BE2C (cell line): ENCODE data around the gene PROM1.

Experiments
- DNase-seq: peaks from one replicate; pipeline ENCODE4 v3.0.0-alpha.2; 2020
- H3K27me3 ChIP-seq: fragments of 250-450 bp; sonication (Bioruptor Pico); 2 replicates; pipeline ENCODE4 v1.5.1; 2020; ENCODE audit warnings: mild to moderate bottlenecking
- H3K36me3 ChIP-seq: fragments of 250-450 bp; sonication (Bioruptor Pico); 2 replicates; pipeline ENCODE4 v1.5.1; 2020; ENCODE audit warnings: mild to moderate bottlenecking
- H3K4me1 ChIP-seq: fragments of 250-450 bp; sonication (Bioruptor Pico); 2 replicates; pipeline ENCODE4 v1.5.1; 2020
- H3K4me3 ChIP-seq: 2 replicates; pipeline ENCODE4 v1.5.1; 2011; ENCODE audit warnings: low read depth, low read length
- H3K9me3 ChIP-seq: fragments of 250-450 bp; sonication (Bioruptor Pico); 2 replicates; pipeline ENCODE4 v1.5.1; 2020
- CTCF ChIP-seq: IDR thresholded peaks from 2 replicates; pipeline ENCODE4 v1.5.1; 2012; ENCODE audit warnings: mild to moderate bottlenecking, low read depth, low read length

Gene PROM1

GRCh38 chr4:16025268-16025667 is 58.6 kb downstream of the PROM1 start:
- H3K4me1 ChIP-seq, result no peaks in the 10 kb centered on the region
- H3K27me3 ChIP-seq, result no peaks in the 10 kb centered on the region
- no peaks in the 10 kb centered on the region for H3K36me3 ChIP-seq
- H3K9me3 ChIP-seq, result no peaks in the 10 kb centered on the region
- DNase-seq, result no peak
- TF ChIP-seq CTCF, result no peak
- no peak overlapping the region for H3K4me3 ChIP-seq

GRCh38 chr4:16023776-16024408 is 59.9 kb downstream of the PROM1 start:
- Histone ChIP-seq H3K4me3 (no peak overlapping the region), H3K36me3 (no peaks in the 10 kb centered on the region), H3K9me3 (no peaks in the 10 kb centered on the region), H3K4me1 (no peaks in the 10 kb centered on the region), H3K27me3 (no peaks in the 10 kb centered on the region)
- DNase-seq, result no peak
- TF ChIP-seq CTCF, result no peak

GRCh38 chr4:16021804-16022560 is 61.8 kb downstream of the PROM1 start:
- no peak overlapping the region for H3K4me3 ChIP-seq
- H3K27me3 ChIP-seq, result no peaks in the 10 kb centered on the region
- no peaks in the 10 kb centered on the region for H3K9me3 ChIP-seq
- no peak for DNase-seq
- no peaks in the 10 kb centered on the region for H3K4me1 ChIP-seq
- H3K36me3 ChIP-seq, result no peaks in the 10 kb centered on the region
- TF ChIP-seq CTCF, result no peak

DNA sequence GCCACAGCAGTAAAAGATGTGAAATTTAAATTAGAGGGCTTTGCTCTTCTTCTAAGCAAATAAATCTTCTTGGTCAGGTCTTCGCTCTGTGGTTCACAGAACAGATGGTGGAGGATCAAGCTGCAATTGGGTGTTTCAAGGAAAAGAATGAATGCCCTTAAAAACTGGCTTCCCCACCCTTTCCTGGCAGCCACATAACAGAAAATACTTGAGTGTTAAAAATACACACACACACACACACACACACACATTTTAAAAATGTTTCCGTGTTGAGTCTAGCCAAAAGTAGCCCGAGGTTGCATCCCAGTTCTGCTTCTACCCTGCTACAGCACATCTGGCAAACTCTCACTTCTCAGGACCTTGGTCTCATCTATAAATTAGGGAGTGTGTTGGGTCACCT is 64.2 kb downstream of the PROM1 start:
- Histone ChIP-seq H3K27me3 (no peaks in the 10 kb centered on the region), H3K4me1 (no peaks in the 10 kb centered on the region), H3K9me3 (no peaks in the 10 kb centered on the region; the same call in 1 of the 2 replicates), H3K36me3 (no peaks in the 10 kb centered on the region), H3K4me3 (no peak overlapping the region)
- TF ChIP-seq CTCF, result no peak
- no peak for DNase-seq

DNA sequence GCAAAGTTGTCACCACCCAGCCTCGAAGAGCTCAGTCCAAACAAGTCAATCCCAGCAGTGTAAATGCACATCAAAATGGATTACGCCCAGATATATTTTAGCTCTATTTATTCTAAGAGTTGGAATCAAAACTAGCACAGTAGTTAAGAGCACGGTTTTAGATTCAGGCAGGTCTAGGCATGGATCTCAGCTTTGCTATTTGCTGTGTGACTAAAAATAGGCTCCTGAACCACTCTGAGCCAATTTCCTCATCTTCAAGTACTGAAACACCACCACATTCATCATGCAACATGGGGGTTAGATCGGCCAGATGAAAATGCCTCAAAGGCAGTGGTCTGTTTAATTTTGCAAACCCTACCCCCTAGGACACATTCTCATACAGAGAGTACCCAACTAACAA is 65.0 kb downstream of the PROM1 start:
- no peak for TF ChIP-seq CTCF
- Histone ChIP-seq H3K4me3 (no peak overlapping the region), H3K36me3 (no peaks in the 10 kb centered on the region), H3K4me1 (no peaks in the 10 kb centered on the region), H3K9me3 (no peaks in the 10 kb centered on the region; the same call in 1 of the 2 replicates), H3K27me3 (no peaks in the 10 kb centered on the region)
- DNase-seq, result no peak

GRCh38 chr4:16018061-16018676 is 65.7 kb downstream of the PROM1 start:
- H3K4me1 ChIP-seq, result no peaks in the 10 kb centered on the region
- no peaks in the 10 kb centered on the region for H3K36me3 ChIP-seq
- no peaks in the 10 kb centered on the region for H3K27me3 ChIP-seq
- no peak overlapping the region for H3K4me3 ChIP-seq
- no peaks in the 10 kb centered on the region; the same call in 1 of the 2 replicates for H3K9me3 ChIP-seq
- DNase-seq, result no peak
- no peak for TF ChIP-seq CTCF
